DND-41 (cell line): ENCODE results near the gene ECHDC3.

ENCODE experiments used
- EZH2 ChIP-seq: IDR thresholded peaks from 3 replicates; pipeline ENCODE4 v1.6.1; 2012; ENCODE audit warnings: borderline replicate concordance, low read depth, mild to moderate bottlenecking, moderate library complexity, low read length, inconsistent platforms; ENCODE audit not compliant: severe bottlenecking
- TF ChIP-seq, protein P1 (sequence below): IDR thresholded peaks from 2 replicates; pipeline ENCODE4 v1.5.1; 2012; ENCODE audit warnings: borderline replicate concordance, low read length, moderate library complexity, mild to moderate bottlenecking; ENCODE audit not compliant: poor library complexity, severe bottlenecking; ENCODE audit errors: extremely low read depth

DNA sequence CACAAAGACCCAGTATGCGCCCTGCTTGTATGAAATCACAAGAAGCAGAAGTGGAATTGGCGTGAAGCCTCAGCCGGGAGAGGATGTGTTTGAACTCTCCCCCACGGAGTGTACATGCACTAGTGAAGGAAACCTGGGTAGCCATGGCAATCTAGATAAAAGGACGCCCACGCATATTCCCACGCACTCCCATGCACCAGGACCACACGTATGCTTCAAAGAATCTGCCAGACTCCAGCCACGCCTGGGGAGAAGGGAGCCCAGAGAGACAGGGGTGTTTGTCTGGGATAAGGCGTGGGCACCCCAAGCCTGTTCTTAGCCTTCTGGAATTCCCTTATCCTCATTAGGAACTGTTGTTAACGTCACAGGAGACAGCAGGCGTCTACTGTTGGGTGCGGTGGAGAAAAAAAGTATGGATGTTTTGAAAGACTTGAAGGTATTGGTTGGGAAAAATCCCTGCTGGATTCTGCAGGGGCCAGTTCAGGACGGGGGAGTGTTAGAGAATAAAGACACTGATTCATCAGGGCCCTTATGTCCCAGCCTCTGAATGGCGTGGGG, 28.9 kb upstream of the ECHDC3 start:
- TF ChIP-seq, protein P1, sequence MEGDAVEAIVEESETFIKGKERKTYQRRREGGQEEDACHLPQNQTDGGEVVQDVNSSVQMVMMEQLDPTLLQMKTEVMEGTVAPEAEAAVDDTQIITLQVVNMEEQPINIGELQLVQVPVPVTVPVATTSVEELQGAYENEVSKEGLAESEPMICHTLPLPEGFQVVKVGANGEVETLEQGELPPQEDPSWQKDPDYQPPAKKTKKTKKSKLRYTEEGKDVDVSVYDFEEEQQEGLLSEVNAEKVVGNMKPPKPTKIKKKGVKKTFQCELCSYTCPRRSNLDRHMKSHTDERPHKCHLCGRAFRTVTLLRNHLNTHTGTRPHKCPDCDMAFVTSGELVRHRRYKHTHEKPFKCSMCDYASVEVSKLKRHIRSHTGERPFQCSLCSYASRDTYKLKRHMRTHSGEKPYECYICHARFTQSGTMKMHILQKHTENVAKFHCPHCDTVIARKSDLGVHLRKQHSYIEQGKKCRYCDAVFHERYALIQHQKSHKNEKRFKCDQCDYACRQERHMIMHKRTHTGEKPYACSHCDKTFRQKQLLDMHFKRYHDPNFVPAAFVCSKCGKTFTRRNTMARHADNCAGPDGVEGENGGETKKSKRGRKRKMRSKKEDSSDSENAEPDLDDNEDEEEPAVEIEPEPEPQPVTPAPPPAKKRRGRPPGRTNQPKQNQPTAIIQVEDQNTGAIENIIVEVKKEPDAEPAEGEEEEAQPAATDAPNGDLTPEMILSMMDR = no peak
- TF ChIP-seq EZH2 = no peak
